Body of pancreas (tissue), 4 donors: ENCODE data around the gene SEMA4C.

Source experiments
- POLR2A ChIP-seq, 3 donors: fragments of 450-650 bp; IDR thresholded peaks; one replicate each; pipeline ENCODE4 v1.6.1; 2016; ENCODE audit warnings: antibody characterized with exemption in 3 of 3, mild to moderate bottlenecking in 2 of 3
- TF ChIP-seq, protein P1 (sequence below), 7 experiments: fragments of 450-650 bp in 4 of 7; fragments of 200-600 bp in 3 of 7; sonication (generic) in 3 of 7; IDR thresholded peaks; one replicate each; pipeline ENCODE4 v1.5.1; 2016 to 2019; ENCODE audit warnings: antibody characterized with exemption in 7 of 7

DNA sequence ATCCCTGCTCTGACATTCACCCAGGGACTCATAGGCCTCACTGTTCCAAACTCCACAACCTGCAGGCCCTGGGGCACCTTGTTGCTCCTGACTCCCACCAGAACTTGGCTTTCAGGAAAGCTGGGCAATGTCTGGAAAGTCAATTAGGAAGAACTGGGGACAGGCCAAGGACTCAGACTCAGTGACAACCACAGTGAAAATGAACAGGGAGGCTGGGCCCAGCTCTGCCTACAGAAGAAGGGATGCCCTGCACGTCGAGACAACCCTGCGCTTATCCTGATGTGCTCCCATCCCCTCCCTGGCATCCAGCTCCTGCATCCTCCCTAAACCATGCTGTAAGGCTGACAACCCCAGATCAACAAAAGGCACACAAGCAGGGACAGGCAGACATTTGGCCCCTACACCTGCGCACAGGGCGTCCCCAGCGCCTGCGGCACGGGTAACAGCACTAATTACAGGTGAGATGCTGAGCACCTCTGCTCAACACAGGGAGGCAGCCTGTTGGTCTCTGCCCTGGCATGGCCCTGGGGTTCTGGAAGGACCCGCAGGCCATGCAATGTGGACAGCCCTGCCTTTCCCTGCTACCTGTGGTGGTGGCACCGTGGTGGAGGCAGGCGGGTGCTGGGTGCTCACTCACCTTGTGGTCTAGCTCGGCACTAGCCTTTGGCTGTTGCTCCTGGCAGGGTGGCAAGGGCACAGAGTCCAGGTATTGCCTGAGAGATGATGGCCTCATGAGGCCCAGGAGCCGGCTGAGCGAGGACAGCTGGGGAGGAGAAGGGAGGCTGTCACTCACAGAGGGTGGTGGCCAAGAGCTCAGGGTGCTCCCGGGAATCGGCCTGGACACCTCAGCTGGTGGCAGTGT is 23.6 kb upstream of the SEMA4C start:
- TF ChIP-seq, protein P1, sequence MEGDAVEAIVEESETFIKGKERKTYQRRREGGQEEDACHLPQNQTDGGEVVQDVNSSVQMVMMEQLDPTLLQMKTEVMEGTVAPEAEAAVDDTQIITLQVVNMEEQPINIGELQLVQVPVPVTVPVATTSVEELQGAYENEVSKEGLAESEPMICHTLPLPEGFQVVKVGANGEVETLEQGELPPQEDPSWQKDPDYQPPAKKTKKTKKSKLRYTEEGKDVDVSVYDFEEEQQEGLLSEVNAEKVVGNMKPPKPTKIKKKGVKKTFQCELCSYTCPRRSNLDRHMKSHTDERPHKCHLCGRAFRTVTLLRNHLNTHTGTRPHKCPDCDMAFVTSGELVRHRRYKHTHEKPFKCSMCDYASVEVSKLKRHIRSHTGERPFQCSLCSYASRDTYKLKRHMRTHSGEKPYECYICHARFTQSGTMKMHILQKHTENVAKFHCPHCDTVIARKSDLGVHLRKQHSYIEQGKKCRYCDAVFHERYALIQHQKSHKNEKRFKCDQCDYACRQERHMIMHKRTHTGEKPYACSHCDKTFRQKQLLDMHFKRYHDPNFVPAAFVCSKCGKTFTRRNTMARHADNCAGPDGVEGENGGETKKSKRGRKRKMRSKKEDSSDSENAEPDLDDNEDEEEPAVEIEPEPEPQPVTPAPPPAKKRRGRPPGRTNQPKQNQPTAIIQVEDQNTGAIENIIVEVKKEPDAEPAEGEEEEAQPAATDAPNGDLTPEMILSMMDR (IDR thresholded peaks at IDR 0.05): no peak
- TF ChIP-seq POLR2A (IDR thresholded peaks at IDR 0.05): no peak
